ENCODE results near the gene MYRFL.
"Not testable (repeated sequence)": the region's sequence is repeated elsewhere in the genome, so short reads cannot be mapped to it uniquely, and the experiment has no call there.

Gene MYRFL

DNA sequence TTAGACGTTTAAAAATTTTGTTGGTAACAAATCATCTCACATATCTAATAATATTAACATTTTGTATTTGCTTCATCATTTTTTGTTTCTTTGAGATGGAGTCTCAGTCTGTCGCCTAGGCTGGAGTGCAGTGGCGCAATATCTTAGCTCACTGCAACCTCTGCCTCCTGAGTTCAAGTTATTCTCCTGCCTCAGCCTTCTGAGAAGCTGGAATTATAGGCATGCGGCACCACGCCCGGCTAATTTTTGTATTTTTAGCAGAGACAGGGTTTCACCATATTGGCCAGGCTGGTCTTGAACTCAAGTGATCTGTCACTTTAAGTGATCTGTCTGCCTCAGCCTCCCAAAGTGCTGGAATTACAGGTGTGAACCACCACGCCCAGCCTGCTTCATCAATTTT, 169.1 kb downstream of the MYRFL start:
- not testable (repeated sequence) for DNase-seq

DNA sequence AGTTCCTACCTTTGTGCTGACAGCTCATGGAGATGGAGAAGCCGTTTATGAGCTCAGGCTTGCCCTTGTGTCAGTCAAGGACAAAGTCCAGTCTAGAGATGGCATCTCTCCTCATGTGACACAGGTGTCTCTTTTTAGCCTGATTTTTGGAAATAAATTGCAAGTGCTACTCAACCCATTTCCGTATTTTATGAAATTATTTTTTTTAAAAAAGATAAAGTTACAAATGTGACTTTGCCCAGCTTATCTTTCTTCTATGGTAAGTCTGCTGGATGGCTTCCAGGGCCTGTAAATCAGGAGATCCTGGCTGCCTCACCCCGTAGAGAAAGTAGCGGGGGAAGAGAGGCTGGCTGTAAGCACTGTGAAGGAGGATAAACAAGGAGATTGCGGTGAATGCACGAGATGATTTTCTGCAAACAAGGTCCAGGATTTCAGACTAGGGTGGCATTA, 169.7 kb downstream of the MYRFL start:
- DNase-seq = no peak

DNA sequence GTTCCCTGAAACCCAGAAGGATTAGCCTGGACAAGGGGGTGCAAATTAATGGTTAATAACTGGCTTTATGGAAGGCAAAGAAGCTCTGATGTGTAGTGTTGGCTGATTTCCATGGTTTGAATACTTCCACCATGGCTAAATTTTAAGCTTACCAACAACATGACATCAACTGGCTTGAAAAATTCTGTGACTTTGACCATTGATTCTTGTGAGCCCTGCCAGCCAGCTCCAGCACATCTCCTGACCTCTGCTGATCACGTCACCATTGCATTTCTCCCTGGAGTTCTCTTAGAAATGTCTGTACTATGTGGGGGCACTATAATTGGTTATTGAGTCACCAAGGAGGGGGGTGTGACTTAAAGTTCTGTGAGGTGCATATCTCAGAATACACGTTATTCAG, 171.2 kb downstream of the MYRFL start:
- no peak for DNase-seq

DNA sequence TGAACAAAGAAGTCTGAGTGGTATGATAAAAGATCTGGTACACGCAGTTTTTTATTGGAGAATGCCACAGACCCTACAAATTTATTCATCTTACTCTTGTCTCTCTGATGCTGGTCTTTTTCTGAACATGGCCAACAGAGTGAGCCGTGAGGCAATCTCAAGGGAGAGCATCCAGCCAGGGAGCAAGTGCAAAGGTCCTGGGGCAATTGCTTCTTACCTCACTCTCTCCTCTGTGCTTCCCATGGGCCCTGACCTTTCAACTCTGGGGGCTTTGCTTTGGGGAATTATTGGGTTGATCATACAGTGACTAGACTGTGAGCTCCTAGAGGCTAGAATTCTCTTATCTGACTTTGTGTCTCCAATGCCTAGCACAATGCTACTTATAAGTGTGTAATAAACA, 171.7 kb downstream of the MYRFL start:
- DNase-seq = no peak

DNA sequence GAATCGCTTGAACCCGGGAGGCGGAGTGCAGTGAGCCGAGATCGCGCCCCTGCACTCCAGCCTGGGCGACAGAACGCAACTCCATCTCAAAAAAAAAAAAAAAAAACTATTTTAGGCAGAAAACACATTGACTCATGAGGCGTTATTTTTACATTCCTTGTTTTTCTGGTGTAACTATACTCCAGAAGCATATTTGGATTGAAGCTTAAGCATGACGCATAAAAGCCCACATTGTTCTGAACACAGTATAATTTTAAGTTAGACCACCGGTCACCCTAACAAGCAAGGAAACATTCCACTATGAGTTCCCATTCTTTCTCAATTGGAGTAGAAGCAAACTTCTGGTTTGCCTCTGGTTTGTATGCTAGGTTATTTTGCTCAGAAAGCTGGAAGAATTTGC, 173.0 kb downstream of the MYRFL start:
- DNase-seq = no peak

DNA sequence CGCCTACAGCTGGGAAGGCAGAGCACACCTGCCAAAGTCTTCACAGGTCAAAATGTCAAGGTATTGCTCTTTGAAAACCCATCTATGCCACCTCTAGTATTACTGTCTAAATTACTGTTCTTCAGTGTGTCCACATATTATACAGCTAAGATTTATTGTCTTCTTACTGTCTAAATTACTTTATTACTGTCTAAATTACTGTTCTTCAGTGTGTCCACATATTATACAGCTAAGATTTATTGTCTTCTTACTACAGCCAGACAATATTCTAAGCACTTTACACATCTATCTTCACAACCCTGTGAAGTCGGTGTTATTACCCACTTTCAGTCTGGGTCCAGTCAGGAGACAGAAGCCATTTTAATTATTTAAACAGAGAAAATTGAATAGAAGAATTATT, 173.9 kb downstream of the MYRFL start:
- DNase-seq = no peak

DNA sequence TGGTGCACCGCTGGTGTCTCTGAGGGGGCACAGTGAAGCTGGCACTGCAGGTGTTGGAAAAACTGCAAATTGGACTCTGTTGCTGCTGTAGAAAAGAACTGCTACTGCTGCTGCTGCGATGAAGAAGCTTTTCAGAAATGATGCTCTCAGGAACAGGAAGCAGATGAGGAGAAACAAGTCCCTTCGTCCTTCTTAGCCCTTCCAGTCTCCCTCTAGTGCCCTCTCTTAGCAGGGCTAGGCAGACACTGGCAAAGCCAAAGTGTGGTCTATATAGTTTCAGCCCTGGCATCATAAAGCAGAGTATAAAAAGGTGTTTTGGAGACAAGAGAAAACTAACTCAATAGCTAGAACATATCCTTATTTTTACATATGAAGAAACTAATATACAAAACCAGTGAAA, 174.5 kb downstream of the MYRFL start:
- DNase-seq = no peak

DNA sequence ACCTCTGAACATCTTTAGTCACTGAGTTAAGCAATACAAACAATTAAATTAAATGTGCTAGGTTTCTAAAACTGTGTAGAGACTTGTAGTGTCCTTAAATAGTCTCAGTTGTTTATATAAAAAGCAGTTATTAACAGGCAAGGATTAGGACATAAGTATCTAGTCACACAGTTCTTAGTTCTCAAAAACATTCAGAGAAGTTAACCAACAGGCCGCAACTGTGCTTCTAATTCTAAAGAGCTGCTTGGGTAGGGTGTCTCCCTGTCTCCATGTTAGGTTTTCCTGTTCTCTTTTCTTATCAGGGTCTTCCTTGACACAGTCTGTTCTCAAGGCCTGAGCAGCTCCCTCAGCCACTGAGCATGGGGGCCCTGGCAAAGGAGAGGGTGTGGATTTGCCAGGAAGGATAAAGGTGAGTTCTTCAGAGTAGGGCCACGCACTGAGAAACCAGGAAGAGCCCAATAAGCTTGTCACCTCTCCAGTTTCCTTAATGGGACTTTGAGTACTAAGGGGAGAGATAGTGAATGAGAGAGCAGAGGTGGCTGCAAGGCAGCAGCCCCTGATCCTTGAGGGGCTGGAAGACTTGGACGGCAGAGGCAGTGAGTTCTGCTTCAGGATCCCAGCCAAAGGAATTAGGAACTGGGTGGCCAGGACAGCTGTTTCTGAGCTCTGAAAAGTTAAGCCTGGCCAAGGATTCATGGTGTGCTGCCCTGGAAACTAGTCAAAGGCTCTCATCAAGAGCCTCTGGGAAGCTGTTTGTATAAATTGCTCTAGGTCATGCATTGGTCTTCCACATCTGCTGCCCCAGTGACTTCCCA, 177.3 kb downstream of the MYRFL start:
- no peak for DNase-seq

DNA sequence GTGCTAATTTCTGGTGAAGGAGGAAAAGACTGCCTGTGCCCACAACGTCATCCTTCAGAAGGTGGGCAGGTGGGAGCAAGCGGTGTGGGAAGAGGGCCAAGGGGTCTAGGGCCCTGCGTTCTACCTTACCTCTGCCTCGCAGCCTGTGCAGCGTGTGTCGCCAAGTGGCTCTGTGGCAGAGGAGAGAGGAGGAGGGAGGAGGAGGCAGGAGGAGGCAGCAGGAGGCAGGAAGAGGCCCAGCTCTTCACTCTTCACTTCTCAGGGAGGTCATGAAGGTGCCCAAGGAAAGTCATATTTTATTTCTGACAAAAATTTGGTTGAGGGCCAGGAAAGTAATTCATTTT, 177.9 kb downstream of the MYRFL start:
- no peak for DNase-seq

DNA sequence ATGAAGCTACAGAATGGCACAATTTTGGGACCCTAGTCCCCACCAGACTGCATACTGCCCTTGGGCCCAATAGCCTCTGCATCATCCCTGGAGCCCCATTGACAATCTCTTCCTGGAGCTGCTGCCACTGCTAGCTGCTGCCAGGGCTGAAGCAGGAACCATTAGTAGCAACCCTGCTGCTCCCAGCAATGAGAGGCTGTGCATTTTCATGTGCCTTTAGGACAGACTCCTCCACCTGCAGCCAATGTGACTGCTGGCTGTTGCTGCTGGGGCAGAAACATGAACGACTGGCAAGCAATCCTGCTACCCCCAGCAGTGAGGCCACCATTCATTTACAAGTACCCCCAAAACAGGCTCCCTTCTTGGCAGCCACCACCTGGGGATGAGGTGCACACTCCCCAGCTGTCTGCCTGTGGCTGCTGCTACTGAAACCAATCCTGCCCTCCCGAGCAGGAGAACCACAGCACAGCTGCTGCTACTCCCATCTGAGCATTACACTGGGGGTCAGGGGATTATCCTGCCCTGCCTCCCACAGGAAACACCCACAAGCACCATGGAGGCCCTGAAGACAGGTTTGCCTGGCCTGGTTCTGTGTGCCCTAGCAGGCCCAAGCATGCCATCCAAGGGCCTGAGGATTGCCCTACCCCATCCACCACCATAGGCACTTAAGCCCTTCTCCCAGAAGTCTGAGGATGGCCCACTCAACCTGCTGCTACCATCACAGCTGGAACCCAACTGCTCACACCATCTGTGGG, 181.0 kb downstream of the MYRFL start:
- DNase-seq = no peak

DNA sequence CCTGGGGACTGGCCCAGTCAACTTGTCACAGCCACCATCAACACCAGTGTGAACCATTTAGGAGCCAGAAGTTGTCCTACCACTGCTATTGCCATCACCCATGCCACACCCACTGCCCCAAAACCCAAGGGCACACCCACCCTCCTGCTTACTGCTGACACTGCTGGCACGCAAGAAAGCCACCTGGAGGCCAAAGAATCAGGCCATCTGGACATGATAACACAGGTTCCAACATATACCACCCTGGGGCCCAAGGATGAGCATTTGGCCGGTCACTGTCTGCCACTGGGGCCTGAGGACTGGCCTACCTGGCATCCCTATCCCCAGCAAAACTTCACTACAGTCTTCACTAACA, 181.6 kb downstream of the MYRFL start:
- no peak for DNase-seq

DNA sequence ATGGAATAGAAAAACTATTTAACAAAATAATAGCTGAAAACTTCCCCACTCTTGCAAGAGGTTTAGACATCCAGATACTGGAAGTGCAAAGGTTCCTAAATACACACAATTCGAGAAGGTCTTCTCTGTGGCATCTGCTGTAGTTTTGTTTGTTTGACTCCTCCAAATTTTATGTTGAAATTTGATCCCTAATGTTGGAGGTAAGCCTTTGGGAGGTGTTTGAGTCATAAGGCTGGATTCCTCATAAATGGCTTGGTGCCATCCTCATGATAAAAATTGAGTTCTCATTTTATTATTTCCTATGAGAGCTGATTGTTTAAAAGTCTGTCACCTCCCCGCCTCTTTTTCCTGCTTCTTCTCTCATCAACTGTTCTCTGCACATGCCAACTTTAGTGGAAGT, 182.7 kb downstream of the MYRFL start:
- DNase-seq = no peak

All from activated T-cell treated with anti-CD3 and anti-CD28 coated beads, Interleukin-2, amount 50 U/mL, for 48 hours (primary cell).